ENCODE measurements around the gene SMYD5.
"Not testable (repeated sequence)": the region's sequence is repeated elsewhere in the genome, so short reads cannot be mapped to it uniquely, and the experiment has no call there.

The SMYD5 gene

GRCh38 chr2:73262108-73262651, 48.1 kb downstream of the SMYD5 start:
- no peak for DNase-seq

GRCh38 chr2:73262691-73263429, 48.8 kb downstream of the SMYD5 start:
- not testable (repeated sequence) for DNase-seq

- no peak for DNase-seq
These were observed 49.7 kb downstream of the SMYD5 start for GRCh38 chr2:73263540-73264331.

- no peak for DNase-seq
These were observed 50.2 kb downstream of the SMYD5 start for GRCh38 chr2:73264332-73264606.

GRCh38 chr2:73264783-73265182, 50.7 kb downstream of the SMYD5 start:
- DNase-seq: no peak

- no peak for DNase-seq
These were observed 51.4 kb downstream of the SMYD5 start for GRCh38 chr2:73265298-73266060.

GRCh38 chr2:73266061-73266901, 52.2 kb downstream of the SMYD5 start:
- DNase-seq: no peak

GRCh38 chr2:73267008-73267407, 53.0 kb downstream of the SMYD5 start:
- no peak for DNase-seq

GRCh38 chr2:73268366-73268829, 54.4 kb downstream of the SMYD5 start:
- no peak for DNase-seq

- no peak for DNase-seq
These were observed 55.0 kb downstream of the SMYD5 start for GRCh38 chr2:73268830-73269685.

GRCh38 chr2:73269686-73270465, 55.8 kb downstream of the SMYD5 start:
- DNase-seq: no peak

GRCh38 chr2:73272270-73272669, 58.2 kb downstream of the SMYD5 start:
- DNase-seq: no peak

All from KG1 (cell line).